DOHH2 (cell line): ENCODE results near the gene CREB5.
"Not testable (repeated sequence)": the region's sequence is repeated elsewhere in the genome, so short reads cannot be mapped to it uniquely, and the experiment has no call there.

Experiments
- H3F3A ChIP-seq: fragments of 200-600 bp; sonication (generic), shearing (Covaris generic); 2 replicates; pipeline ENCODE4 v1.6.0; 2016; ENCODE audit warnings: antibody characterized with exemption, mild to moderate bottlenecking; ENCODE audit not compliant: control insufficient read depth, insufficient read depth
- H3K27ac ChIP-seq: fragments of 200-600 bp; sonication (generic); 2 replicates; pipeline ENCODE4 v1.5.1; 2014; ENCODE audit warnings: low read depth, mild to moderate bottlenecking, low read length, moderate library complexity
- H3K27me3 ChIP-seq: fragments of 200-600 bp; sonication (generic); 2 replicates; pipeline ENCODE4 v1.6.1; 2014; ENCODE audit warnings: mild to moderate bottlenecking, low read length, mixed read lengths; ENCODE audit not compliant: control insufficient read depth
- H3K36me3 ChIP-seq: fragments of 200-600 bp; sonication (generic); 2 replicates; pipeline ENCODE4 v1.6.1; 2014; ENCODE audit warnings: mild to moderate bottlenecking, low read length, moderate library complexity, mixed read lengths; ENCODE audit not compliant: control insufficient read depth
- H3K4me1 ChIP-seq: fragments of 200-600 bp; sonication (generic); 2 replicates; pipeline ENCODE4 v1.6.1; 2014; ENCODE audit warnings: mild to moderate bottlenecking, low read length, mixed read lengths; ENCODE audit not compliant: control insufficient read depth
- H3K4me2 ChIP-seq: fragments of 200-600 bp; sonication (generic); 2 replicates; pipeline ENCODE4 v1.6.0; 2014; ENCODE audit warnings: mild to moderate bottlenecking, low read length, moderate library complexity
- H3K4me3 ChIP-seq: fragments of 200-600 bp; sonication (generic); 2 replicates; pipeline ENCODE4 v1.5.1; 2014; ENCODE audit warnings: mild to moderate bottlenecking, low read length, mixed read lengths
- H3K79me2 ChIP-seq: fragments of 200-600 bp; sonication (generic); 2 replicates; pipeline ENCODE4 v1.6.1; 2014; ENCODE audit warnings: mild to moderate bottlenecking, low read length, mixed read lengths; ENCODE audit not compliant: control insufficient read depth
- H3K9me2 ChIP-seq: fragments of 200-600 bp; sonication (generic); replicated peaks from 2 replicates; pipeline ENCODE4 v1.6.1; 2014; ENCODE audit warnings: mild to moderate bottlenecking, low read length, mixed read lengths; ENCODE audit not compliant: control insufficient read depth
- H3K9me3 ChIP-seq: fragments of 200-600 bp; sonication (generic); 2 replicates; pipeline ENCODE4 v1.6.1; 2014; ENCODE audit warnings: antibody characterized with exemption, low read length, mixed read lengths; ENCODE audit not compliant: control insufficient read depth, insufficient read depth
- H4K20me1 ChIP-seq: fragments of 200-600 bp; sonication (generic); 2 replicates; pipeline ENCODE4 v1.6.0; 2014; ENCODE audit warnings: low read depth, mild to moderate bottlenecking, antibody characterized with exemption, low read length, moderate library complexity; ENCODE audit not compliant: control insufficient read depth, insufficient read depth
- EZH2phosphoT487 ChIP-seq: fragments of 200-600 bp; sonication (generic); IDR thresholded peaks from 2 replicates; pipeline ENCODE4 v1.6.1; 2017; ENCODE audit warnings: borderline replicate concordance, mild to moderate bottlenecking, antibody characterized with exemption, low read length, moderate library complexity, mixed read lengths
- TF ChIP-seq, protein P1 (sequence below): fragments of 200-600 bp; sonication (generic); IDR thresholded peaks from one replicate; pipeline ENCODE4 v1.5.1; 2014; ENCODE audit warnings: antibody characterized with exemption, mild to moderate bottlenecking, low read depth, low read length; ENCODE audit not compliant: poor library complexity, severe bottlenecking

The CREB5 gene

DNA sequence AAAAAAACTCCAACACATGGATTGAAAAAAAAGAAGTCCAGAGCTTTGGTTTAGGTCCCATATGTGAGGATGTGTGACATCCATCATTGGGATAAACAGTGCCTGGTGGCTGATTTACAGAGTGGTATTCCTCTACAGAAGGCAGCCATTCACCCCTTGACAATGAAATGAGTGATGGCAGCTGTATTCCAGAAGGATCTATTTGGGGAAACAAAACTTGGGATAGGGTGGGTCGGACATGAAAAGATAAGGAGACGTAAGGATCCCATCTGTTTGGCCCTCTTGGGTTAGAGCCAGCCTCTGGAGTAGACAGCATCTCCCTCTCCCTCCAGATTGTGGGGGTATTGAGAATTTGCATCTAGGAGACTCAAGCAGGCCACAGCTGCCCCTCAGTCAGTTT lies 15.2 kb upstream of the CREB5 start:
- H3K27ac ChIP-seq = no peak overlapping the region
- no peaks in the 10 kb centered on the region for H3K9me3 ChIP-seq
- 0 out of 2 replicates have a peak, but pooled peaks cover 3% of the 10 kb centered on the region for H3K27me3 ChIP-seq
- H3K4me1 ChIP-seq = no peaks in the 10 kb centered on the region
- no peak overlapping the region for H3K4me2 ChIP-seq
- H3F3A ChIP-seq = no peaks in the 10 kb centered on the region
- H3K79me2 ChIP-seq = no peaks in the 10 kb centered on the region
- TF ChIP-seq, protein P1, sequence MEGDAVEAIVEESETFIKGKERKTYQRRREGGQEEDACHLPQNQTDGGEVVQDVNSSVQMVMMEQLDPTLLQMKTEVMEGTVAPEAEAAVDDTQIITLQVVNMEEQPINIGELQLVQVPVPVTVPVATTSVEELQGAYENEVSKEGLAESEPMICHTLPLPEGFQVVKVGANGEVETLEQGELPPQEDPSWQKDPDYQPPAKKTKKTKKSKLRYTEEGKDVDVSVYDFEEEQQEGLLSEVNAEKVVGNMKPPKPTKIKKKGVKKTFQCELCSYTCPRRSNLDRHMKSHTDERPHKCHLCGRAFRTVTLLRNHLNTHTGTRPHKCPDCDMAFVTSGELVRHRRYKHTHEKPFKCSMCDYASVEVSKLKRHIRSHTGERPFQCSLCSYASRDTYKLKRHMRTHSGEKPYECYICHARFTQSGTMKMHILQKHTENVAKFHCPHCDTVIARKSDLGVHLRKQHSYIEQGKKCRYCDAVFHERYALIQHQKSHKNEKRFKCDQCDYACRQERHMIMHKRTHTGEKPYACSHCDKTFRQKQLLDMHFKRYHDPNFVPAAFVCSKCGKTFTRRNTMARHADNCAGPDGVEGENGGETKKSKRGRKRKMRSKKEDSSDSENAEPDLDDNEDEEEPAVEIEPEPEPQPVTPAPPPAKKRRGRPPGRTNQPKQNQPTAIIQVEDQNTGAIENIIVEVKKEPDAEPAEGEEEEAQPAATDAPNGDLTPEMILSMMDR = no peak
- TF ChIP-seq EZH2phosphoT487 = no peak
- H3K36me3 ChIP-seq = no peaks in the 10 kb centered on the region
- no peaks in the 10 kb centered on the region for H4K20me1 ChIP-seq
- H3K4me3 ChIP-seq = no peak overlapping the region
- H3K9me2 ChIP-seq = no peaks in the 10 kb centered on the region

DNA sequence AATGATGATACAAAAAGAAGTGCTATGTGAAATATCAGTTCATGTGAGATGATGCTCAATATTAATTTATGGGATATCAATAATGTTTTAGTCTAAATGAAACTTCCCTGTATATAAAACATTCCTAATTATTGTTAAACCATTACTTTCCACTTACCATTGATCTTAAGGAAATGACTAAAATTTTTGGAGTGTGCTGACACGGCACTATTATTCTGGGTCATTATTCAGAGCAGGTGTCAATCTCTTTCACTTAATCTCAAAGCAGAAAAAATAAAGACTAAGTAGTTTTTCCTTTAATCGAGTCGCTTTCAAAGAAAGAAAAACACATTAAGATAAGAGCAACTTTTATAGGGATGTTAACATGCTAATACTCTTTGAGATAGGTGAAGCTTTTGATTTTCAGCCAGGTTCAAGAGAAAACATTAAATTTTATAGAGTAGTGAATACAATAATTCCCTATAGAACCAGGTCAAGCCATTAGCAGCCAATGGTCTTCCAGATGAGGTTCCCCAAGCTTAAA lies 11.4 kb upstream of the CREB5 start:
- Histone ChIP-seq H3K9me2 (no peaks in the 10 kb centered on the region), H4K20me1 (no peaks in the 10 kb centered on the region), H3K4me2 (no peak overlapping the region), H3K4me1 (no peaks in the 10 kb centered on the region), H3K79me2 (no peaks in the 10 kb centered on the region), H3K27me3 (peaks cover 9% of the 10 kb centered on the region; the same call in 1 of the 2 replicates), H3K4me3 (no peak overlapping the region), H3K27ac (no peak overlapping the region), H3F3A (no peaks in the 10 kb centered on the region), H3K36me3 (no peaks in the 10 kb centered on the region), H3K9me3 (no peaks in the 10 kb centered on the region)
- no peak for TF ChIP-seq EZH2phosphoT487
- TF ChIP-seq, protein P1 = no peak

DNA sequence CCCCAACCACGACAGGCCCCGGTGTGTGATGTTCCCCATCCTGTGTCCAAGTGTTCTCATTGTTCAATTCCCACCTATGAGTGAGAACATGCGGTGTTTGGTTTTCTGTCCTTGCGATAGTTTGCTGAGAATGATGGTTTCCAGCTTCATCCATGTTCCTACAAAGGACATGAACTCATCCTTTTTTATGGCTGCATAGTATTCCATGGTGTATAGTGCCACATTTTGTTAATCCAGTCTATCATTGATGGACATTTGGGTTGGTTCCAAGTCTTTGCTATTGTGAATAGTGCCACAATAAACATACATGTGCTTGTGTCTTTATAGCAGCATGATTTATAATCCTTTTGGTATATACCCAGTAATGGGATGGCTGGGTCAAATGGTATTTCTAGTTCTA lies 10.8 kb upstream of the CREB5 start:
- not testable (repeated sequence) for H4K20me1 ChIP-seq, H3K36me3 ChIP-seq

DNA sequence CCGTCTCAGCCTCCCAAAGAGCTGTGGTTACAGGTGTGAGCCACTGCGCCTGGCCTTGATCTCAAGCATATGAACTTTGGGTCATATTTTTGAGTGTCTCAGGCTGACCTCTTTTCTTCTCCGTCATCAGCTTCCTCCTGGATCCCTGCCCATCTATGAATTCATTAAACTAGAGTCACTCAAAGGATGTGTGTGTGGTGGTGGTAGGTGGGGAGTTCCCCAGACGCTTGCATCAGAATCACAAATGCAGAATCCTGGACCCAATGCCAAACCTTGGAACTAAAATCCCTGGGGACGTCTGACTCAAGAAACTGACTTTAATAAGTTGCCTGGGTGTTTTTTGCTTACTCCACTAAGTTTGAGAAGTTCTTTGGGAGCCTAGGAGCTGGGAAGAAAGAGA lies 6.7 kb upstream of the CREB5 start:
- H3K9me2 ChIP-seq = no peaks in the 10 kb centered on the region
- H3K36me3 ChIP-seq = no peaks in the 10 kb centered on the region
- no peaks in the 10 kb centered on the region for H3K9me3 ChIP-seq
- no peaks in the 10 kb centered on the region for H4K20me1 ChIP-seq
- no peaks in the 10 kb centered on the region for H3F3A ChIP-seq
- no peak overlapping the region for H3K4me2 ChIP-seq
- peaks cover 47% of the 10 kb centered on the region for H3K27me3 ChIP-seq
- H3K79me2 ChIP-seq = no peaks in the 10 kb centered on the region
- H3K4me1 ChIP-seq = peaks cover 16% of the 10 kb centered on the region
- no peak overlapping the region for H3K4me3 ChIP-seq
- no peak for TF ChIP-seq EZH2phosphoT487
- TF ChIP-seq, protein P1 = no peak
- no peak overlapping the region for H3K27ac ChIP-seq

More for the DNA sequence above, 10.8 kb upstream of the CREB5 start:
- not testable (repeated sequence) for H3K79me2 ChIP-seq, H3F3A ChIP-seq, H3K9me3 ChIP-seq, H3K9me2 ChIP-seq, H3K4me2 ChIP-seq, H3K27ac ChIP-seq, H3K4me1 ChIP-seq, H3K4me3 ChIP-seq
- H3K27me3 ChIP-seq = peaks cover 16% of the 10 kb centered on the region; the same call in 1 of the 2 replicates
